ENCODE results near the gene CLASRP.

CLASRP gene

GRCh38 chr19:45063851-45064801 is 25.3 kb downstream of the CLASRP start:
- DNase-seq = no peak

GRCh38 chr19:45066921-45067661 is 28.2 kb downstream of the CLASRP start:
- DNase-seq = no peak

DNA sequence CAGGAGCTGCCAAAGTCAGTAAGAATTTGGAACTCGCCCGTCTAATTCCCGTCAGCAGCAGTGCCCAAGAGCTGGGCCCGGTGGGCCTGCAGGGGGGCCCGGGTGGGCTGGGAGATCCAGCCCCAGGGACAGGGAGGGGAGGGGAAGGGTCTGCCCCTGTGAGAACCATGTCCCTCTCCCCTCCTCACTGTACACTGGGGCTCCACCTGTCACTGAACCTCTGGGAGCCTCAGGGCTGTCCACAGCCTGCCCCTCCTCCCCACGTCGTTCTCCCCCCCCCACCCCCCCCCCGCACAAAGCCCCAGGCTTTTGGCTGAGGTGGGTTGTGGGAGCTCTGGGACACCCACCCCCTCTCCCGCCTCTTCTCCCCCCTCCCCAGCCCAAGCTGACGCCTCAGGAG is 29.2 kb downstream of the CLASRP start:
- no peak for DNase-seq

- DNase-seq = peak; percentile 44 to 66
Measured at GRCh38 chr19:45069056-45069455, 30.2 kb downstream of the CLASRP start.

- DNase-seq = no peak
Measured at GRCh38 chr19:45070214-45070613, 31.4 kb downstream of the CLASRP start.

- DNase-seq = no peak
Measured at GRCh38 chr19:45070861-45071544, 32.2 kb downstream of the CLASRP start.

GRCh38 chr19:45071545-45071938 is 32.7 kb downstream of the CLASRP start:
- DNase-seq = no peak

DNA sequence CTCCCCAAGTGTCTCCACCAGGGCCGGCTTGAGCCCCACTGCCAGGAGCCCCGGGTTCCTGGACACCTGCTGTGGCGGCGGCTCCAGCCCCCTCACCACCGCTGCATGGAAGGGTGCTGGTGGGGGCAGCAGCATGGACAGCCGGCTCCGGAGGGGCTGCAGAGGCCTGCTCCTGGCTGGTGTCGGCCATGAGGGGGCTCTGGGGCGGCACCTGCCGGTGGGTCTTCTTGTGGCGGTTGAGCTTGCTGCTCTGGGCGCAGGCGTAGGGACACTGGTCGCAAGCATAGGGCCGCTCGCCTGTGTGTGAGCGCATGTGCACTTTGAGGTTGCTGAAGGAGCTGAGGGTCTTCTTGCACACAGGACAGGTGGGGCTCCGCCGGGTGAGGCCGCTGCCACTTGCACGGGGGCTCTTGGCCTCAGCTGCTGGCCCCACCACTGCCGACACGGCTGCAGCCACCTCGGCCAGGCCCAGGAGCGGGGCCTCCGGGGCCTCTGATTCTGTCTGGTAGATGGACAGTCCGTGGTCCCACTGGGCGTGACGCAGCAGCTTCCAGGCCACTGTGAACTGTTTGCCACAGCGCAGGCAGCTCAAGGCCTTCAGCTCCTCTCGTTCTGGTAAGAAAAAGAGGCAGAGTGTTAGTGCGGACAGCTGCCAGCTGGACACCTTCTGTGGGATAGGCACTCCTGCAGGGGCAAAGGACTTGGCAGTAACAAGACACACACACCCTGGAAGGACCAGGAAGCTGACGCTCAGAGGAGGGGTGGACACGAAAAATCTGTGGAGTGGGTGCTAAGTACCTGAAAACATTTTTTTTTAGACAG is 33.3 kb downstream of the CLASRP start:
- no peak for DNase-seq

- no peak for DNase-seq
Measured at GRCh38 chr19:45074744-45075300, 36.0 kb downstream of the CLASRP start.

- DNase-seq = peak; percentile 84 to 89
Measured at GRCh38 chr19:45075301-45076028, 36.6 kb downstream of the CLASRP start.

DNA sequence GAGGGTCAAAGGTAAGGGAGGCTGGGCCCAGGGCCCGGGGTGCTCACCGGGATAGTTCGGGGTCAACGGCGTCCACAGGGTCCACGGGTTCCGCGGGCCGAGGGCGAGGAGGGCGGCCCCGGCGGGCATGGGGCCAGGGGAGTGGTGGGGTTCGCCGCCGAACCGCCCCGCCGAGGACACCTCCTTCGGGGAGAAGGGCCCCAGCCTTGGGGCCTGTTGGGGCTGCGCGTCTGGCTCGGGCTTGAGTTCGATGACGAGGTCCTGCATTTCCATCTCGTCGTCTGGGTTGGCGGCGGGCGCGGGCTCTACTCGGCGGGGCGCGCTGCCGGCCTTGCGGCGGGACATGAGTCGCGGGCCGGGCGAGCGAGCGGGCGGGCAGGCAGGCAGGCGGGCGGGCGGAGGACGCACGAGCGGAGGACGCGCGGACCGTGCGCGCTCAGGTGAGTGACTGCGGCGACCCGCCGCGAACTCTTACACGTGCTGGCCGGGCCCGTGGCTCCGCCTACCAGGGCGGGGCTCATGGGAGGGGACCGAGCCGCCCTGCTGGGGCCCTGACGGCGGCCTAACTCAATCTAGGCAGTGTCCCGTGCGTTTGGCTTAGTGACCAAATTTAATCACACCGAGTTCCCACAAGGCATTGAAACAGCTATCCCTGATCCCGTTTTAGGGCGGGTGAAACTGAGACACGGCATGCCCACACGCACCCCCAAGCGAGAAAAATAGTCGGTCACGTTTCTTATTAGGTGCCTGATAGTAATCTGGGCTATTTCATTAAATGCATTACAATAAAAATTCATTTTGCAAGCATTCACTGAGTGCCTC is 37.4 kb downstream of the CLASRP start, which contains the start of gene ZNF296:
Gene ZNF296, minus strand, starts transcription at position 450 of the 822 bp plus-strand sequence. Its CDS starts 105 bp downstream, at position 345.
- DNase-seq = peak; percentile 52 to 60

GRCh38 chr19:45076851-45077730 is 38.2 kb downstream of the CLASRP start:
- no peak for DNase-seq

GRCh38 chr19:45078390-45079062 is 39.7 kb downstream of the CLASRP start:
- DNase-seq = no peak

GRCh38 chr19:45079063-45079910 is 40.4 kb downstream of the CLASRP start, which contains the start of gene GEMIN7:
Gene GEMIN7 (plus strand): TSS chr19:45079260. CDS start chr19:45090115, 10,855 bp downstream.
- peak; percentile 61 to 74 for DNase-seq

- DNase-seq = no peak
Measured at GRCh38 chr19:45079911-45080370, 41.1 kb downstream of the CLASRP start.

- DNase-seq = no peak
Measured at GRCh38 chr19:45082170-45082569, 43.3 kb downstream of the CLASRP start.

DNA sequence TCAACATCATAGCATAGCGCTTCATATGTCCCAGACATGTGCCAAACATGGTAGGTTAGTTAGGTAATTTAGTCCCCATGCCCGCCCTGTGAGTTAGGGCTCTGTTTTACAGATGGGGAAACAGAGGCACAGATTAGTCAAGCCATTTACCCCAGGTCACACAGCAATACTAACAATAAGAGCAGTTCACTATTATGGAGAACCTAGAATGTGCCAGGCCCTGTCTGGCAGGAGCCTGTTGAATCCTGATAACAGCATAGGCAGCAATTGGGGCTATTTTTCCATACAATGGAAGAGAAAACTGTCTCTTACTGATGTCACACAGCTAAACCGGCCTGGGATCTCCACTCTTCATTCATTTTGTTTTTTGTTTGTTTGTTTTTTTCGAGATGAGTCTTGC is 47.6 kb downstream of the CLASRP start:
- DNase-seq = no peak

Data from inflammatory macrophage treated with lipopolysaccharide for 1 hour (primary cell).